HG02759 (cell line): ENCODE measurements around the gene TMEM98.
"Not testable (repeated sequence)": the region's sequence is repeated elsewhere in the genome, so short reads cannot be mapped to it uniquely, and the experiment has no call there.

Experiments used
- ATAC-seq: cut with Tn5 transposase; IDR thresholded peaks from one replicate; pipeline ENCODE4 v1.9.1; 2021; ENCODE audit warnings: mild to moderate bottlenecking, moderate library complexity; ENCODE audit not compliant: unreplicated experiment

The TMEM98 gene

GRCh38 chr17:32913593-32913992 lies 14.4 kb upstream of the TMEM98 start:
- ATAC-seq, result no peak

GRCh38 chr17:32914181-32914580 lies 13.8 kb upstream of the TMEM98 start:
- ATAC-seq, result no peak

GRCh38 chr17:32915245-32915644 lies 12.7 kb upstream of the TMEM98 start:
- ATAC-seq, result no peak

- no peak for ATAC-seq
Observed at GRCh38 chr17:32916134-32916533, 11.8 kb upstream of the TMEM98 start.

- no peak for ATAC-seq
Observed at GRCh38 chr17:32917081-32917480, 10.9 kb upstream of the TMEM98 start.

GRCh38 chr17:32917842-32918241 lies 10.1 kb upstream of the TMEM98 start:
- no peak for ATAC-seq

GRCh38 chr17:32919876-32920275 lies 8.1 kb upstream of the TMEM98 start:
- not testable (repeated sequence) for ATAC-seq

GRCh38 chr17:32920293-32920692 lies 7.7 kb upstream of the TMEM98 start:
- ATAC-seq, result no peak

GRCh38 chr17:32921017-32921416 lies 6.9 kb upstream of the TMEM98 start:
- ATAC-seq, result no peak

- not testable (repeated sequence) for ATAC-seq
Observed at GRCh38 chr17:32923905-32924304, 4.0 kb upstream of the TMEM98 start.

- ATAC-seq, result no peak
Observed at GRCh38 chr17:32926183-32926582, 1.8 kb upstream of the TMEM98 start.

- not testable (repeated sequence) for ATAC-seq
Observed at GRCh38 chr17:32926789-32927188, 1.2 kb upstream of the TMEM98 start.

- ATAC-seq, result no peak
Observed at GRCh38 chr17:32927201-32927723, 691 bp upstream of the TMEM98 start.

- no peak for ATAC-seq
Observed at GRCh38 chr17:32928586-32929535, 908 bp downstream of the TMEM98 start.

- ATAC-seq, result no peak
Observed at GRCh38 chr17:32929588-32929987, 1.6 kb downstream of the TMEM98 start.

GRCh38 chr17:32930512-32930911 lies 2.6 kb downstream of the TMEM98 start:
- no peak for ATAC-seq

- ATAC-seq, result no peak
Observed at GRCh38 chr17:32931686-32932085, 3.7 kb downstream of the TMEM98 start.

- ATAC-seq, result no peak
Observed at GRCh38 chr17:32933881-32934280, 5.9 kb downstream of the TMEM98 start.

- ATAC-seq, result no peak
Observed at GRCh38 chr17:32935726-32936125, 7.8 kb downstream of the TMEM98 start.

- no peak for ATAC-seq
Observed at GRCh38 chr17:32936186-32936893, 8.4 kb downstream of the TMEM98 start.

- ATAC-seq, result no peak
Observed at GRCh38 chr17:32936894-32937500, 9.0 kb downstream of the TMEM98 start.
